Fibroblast of villous mesenchyme (primary cell): ENCODE measurements around the gene FRMD4A. TPM values are rescaled to one million over a fixed set of nuclear protein-coding genes. Genes with fewer than 3 reads are reported as not detected.

Source experiments
- DNase-seq: peaks from one replicate; pipeline ENCODE4 v3.0.0-alpha.2; 2010; ENCODE audit warnings: low read depth
- H3K4me3 ChIP-seq: 2 replicates; pipeline ENCODE4 v1.5.1; 2011; ENCODE audit warnings: low read depth, mild to moderate bottlenecking, low read length
- CTCF ChIP-seq: IDR thresholded peaks from 2 replicates; pipeline ENCODE4 v1.5.1; 2012; ENCODE audit warnings: low read depth, mild to moderate bottlenecking, low read length; ENCODE audit not compliant: insufficient read depth
- total RNA-seq: library from RNA; depleted of rRNA; stranded (reverse); fragments of >200 nt; gene quantifications from 2 replicates; pipeline ENCODE4 v1.2.3, GENCODE V29; 2012

Gene FRMD4A
- total RNA-seq, 1 donor, result 40.2 TPM

- no peak for TF ChIP-seq CTCF
- no peak for DNase-seq
- no peak overlapping the region for H3K4me3 ChIP-seq
Observed at GRCh38 chr10:13969118-13969791, 361.5 kb downstream of the FRMD4A start.

GRCh38 chr10:13961853-13962252, 368.9 kb downstream of the FRMD4A start:
- no peak overlapping the region for H3K4me3 ChIP-seq
- no peak for TF ChIP-seq CTCF
- DNase-seq, result no peak

GRCh38 chr10:13961097-13961496, 369.6 kb downstream of the FRMD4A start:
- no peak for TF ChIP-seq CTCF
- H3K4me3 ChIP-seq, result no peak overlapping the region
- DNase-seq, result peak; percentile 90

GRCh38 chr10:13960603-13961002, 370.1 kb downstream of the FRMD4A start:
- DNase-seq, result no peak
- no peak overlapping the region for H3K4me3 ChIP-seq
- TF ChIP-seq CTCF, result no peak

GRCh38 chr10:13959443-13960359, 371.0 kb downstream of the FRMD4A start:
- no peak for TF ChIP-seq CTCF
- H3K4me3 ChIP-seq, result no peak overlapping the region
- DNase-seq, result no peak

GRCh38 chr10:13957856-13958255, 372.9 kb downstream of the FRMD4A start:
- no peak overlapping the region for H3K4me3 ChIP-seq
- no peak for TF ChIP-seq CTCF
- DNase-seq, result no peak
